Astrocyte (in vitro differentiated cells and primary cell): ENCODE measurements around the gene MYO15B. TPM values are rescaled to one million over a fixed set of nuclear protein-coding genes. Genes with fewer than 3 reads are reported as not detected.
A peak's percentile ranks its signal among the peaks of the same experiment; 100 is the strongest.

ENCODE experiments used
- DNase-seq: peaks from one replicate; pipeline ENCODE4 v3.0.0-alpha.2; 2010; ENCODE audit warnings: low read depth
- FAIRE-seq: peaks from 2 replicates; lab custom pipeline; 2011; peaks lifted over from hg19 to GRCh38; lab: Jason Lieb, UNC
- H2AFZ ChIP-seq: 2 replicates; pipeline ENCODE4 v1.6.0; 2012; ENCODE audit warnings: low read depth, low read length, inconsistent platforms
- H3K27ac ChIP-seq: 2 replicates; pipeline ENCODE4 v1.5.1; 2011; ENCODE audit warnings: low read depth, low read length, inconsistent platforms
- H3K27me3 ChIP-seq: 2 replicates; pipeline ENCODE4 v1.6.0; 2011; ENCODE audit warnings: low read length, inconsistent platforms; ENCODE audit not compliant: insufficient read depth
- H3K36me3 ChIP-seq: 2 replicates; pipeline ENCODE4 v1.5.1; 2011; ENCODE audit warnings: low read length, inconsistent platforms; ENCODE audit not compliant: insufficient read depth
- H3K4me1 ChIP-seq: 2 replicates; pipeline ENCODE4 v1.5.1; 2011; ENCODE audit warnings: low read length, inconsistent platforms; ENCODE audit not compliant: insufficient read depth
- H3K4me2 ChIP-seq: 2 replicates; pipeline ENCODE4 v1.6.0; 2012; ENCODE audit warnings: low read length, inconsistent platforms
- H3K4me3 ChIP-seq: 2 replicates; pipeline ENCODE4 v1.5.1; 2011; ENCODE audit warnings: low read depth, mild to moderate bottlenecking, low read length, inconsistent platforms; ENCODE audit not compliant: insufficient read depth
- H3K79me2 ChIP-seq: 2 replicates; pipeline ENCODE4 v1.6.0; 2012; ENCODE audit warnings: mild to moderate bottlenecking, low read length, inconsistent platforms; ENCODE audit not compliant: insufficient read depth
- H3K9ac ChIP-seq: 2 replicates; pipeline ENCODE4 v1.6.0; 2012; ENCODE audit warnings: mild to moderate bottlenecking, low read length, inconsistent platforms
- H3K9me3 ChIP-seq: 2 replicates; pipeline ENCODE4 v1.5.1; 2012; ENCODE audit warnings: low read depth, mild to moderate bottlenecking, low read length, inconsistent platforms; ENCODE audit not compliant: insufficient read depth
- H4K20me1 ChIP-seq: 2 replicates; pipeline ENCODE4 v1.6.0; 2012; ENCODE audit warnings: low read length, inconsistent platforms; ENCODE audit not compliant: insufficient read depth
- H3K27ac Mint-ChIP-seq: one replicate; pipeline ENCODE4 v1.8.0; 2021; ENCODE audit warnings: mild to moderate bottlenecking, mixed read lengths; ENCODE audit not compliant: unreplicated experiment
- H3K27me3 Mint-ChIP-seq: one replicate; pipeline ENCODE4 v1.8.0; 2021; ENCODE audit warnings: low read depth, mixed read lengths; ENCODE audit not compliant: unreplicated experiment
- H3K36me3 Mint-ChIP-seq: one replicate; pipeline ENCODE4 v1.8.0; 2021; ENCODE audit warnings: low read depth, mixed read lengths; ENCODE audit not compliant: unreplicated experiment
- H3K4me1 Mint-ChIP-seq: one replicate; pipeline ENCODE4 v1.8.0; 2021; ENCODE audit warnings: low read depth, mixed read lengths; ENCODE audit not compliant: unreplicated experiment
- H3K4me3 Mint-ChIP-seq: one replicate; pipeline ENCODE4 v1.8.0; 2021; ENCODE audit warnings: mild to moderate bottlenecking, moderate library complexity, mixed read lengths; ENCODE audit not compliant: unreplicated experiment
- H3K9me3 Mint-ChIP-seq: one replicate; pipeline ENCODE4 v1.8.0; 2021; ENCODE audit warnings: mild to moderate bottlenecking, mixed read lengths; ENCODE audit not compliant: unreplicated experiment
- EZH2 ChIP-seq: IDR thresholded peaks from 2 replicates; pipeline ENCODE4 v1.6.1; 2012; ENCODE audit warnings: mild to moderate bottlenecking, low read length, inconsistent platforms; ENCODE audit not compliant: insufficient read depth
- total RNA-seq: library from RNA; stranded (reverse); gene quantifications from 2 replicates; pipeline ENCODE4 v1.2.1, GENCODE V29; 2021
- TF ChIP-seq, protein P1 (sequence below): IDR thresholded peaks from 2 replicates; pipeline ENCODE4 v1.5.1; 2011; ENCODE audit warnings: low read depth, mild to moderate bottlenecking, inconsistent platforms, low read length, moderate library complexity; ENCODE audit not compliant: insufficient read depth

The MYO15B gene
- total RNA-seq, 1 donor from 2014 or later, result 3.5 TPM

DNA sequence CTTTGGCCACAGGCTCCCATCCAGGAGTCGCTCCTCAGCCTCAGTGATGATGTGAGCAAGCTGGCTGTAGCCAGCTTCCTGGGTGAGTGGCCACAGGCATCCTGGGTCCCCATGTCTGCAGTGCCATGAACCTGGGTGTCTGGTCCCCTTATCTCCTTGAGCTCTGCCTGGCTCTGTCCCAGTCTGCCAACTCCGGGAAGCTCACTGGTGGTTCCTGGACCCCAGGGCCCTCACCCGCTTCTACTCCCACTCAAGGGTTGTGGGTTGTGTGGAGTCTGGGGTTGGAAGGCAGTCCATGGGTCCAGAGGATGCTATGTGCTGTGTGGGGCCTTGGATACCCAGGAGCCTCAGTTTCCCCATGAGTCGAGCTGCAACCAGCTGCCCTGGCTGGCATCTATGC lies 33.9 kb downstream of the MYO15B start:
- H3K9ac ChIP-seq, result no peak overlapping the region
- Mint-ChIP-seq H3K27ac (no peak overlapping the region), H3K9me3 (no peaks in the 10 kb centered on the region), H3K27me3 (peaks cover 22% of the 10 kb centered on the region), H3K4me3 (no peak overlapping the region), H3K36me3 (peaks cover 3% of the 10 kb centered on the region), H3K4me1 (peaks cover 11% of the 10 kb centered on the region)
- TF ChIP-seq, protein P1, sequence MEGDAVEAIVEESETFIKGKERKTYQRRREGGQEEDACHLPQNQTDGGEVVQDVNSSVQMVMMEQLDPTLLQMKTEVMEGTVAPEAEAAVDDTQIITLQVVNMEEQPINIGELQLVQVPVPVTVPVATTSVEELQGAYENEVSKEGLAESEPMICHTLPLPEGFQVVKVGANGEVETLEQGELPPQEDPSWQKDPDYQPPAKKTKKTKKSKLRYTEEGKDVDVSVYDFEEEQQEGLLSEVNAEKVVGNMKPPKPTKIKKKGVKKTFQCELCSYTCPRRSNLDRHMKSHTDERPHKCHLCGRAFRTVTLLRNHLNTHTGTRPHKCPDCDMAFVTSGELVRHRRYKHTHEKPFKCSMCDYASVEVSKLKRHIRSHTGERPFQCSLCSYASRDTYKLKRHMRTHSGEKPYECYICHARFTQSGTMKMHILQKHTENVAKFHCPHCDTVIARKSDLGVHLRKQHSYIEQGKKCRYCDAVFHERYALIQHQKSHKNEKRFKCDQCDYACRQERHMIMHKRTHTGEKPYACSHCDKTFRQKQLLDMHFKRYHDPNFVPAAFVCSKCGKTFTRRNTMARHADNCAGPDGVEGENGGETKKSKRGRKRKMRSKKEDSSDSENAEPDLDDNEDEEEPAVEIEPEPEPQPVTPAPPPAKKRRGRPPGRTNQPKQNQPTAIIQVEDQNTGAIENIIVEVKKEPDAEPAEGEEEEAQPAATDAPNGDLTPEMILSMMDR, result no peak
- no peak for TF ChIP-seq EZH2
- FAIRE-seq (no peak), DNase-seq (no peak)
- H3K79me2 ChIP-seq, result no peaks in the 10 kb centered on the region
- no peak overlapping the region for H3K4me3 ChIP-seq
- no peaks in the 10 kb centered on the region for H3K4me1 ChIP-seq
- no peaks in the 10 kb centered on the region for H3K27me3 ChIP-seq
- no peak overlapping the region for H2AFZ ChIP-seq
- no peaks in the 10 kb centered on the region for H3K36me3 ChIP-seq
- no peak overlapping the region for H3K27ac ChIP-seq
- no peaks in the 10 kb centered on the region for H3K9me3 ChIP-seq
- no peak overlapping the region for H3K4me2 ChIP-seq
- H4K20me1 ChIP-seq, result peaks cover 5% of the 10 kb centered on the region

- no peaks in the 10 kb centered on the region for H3K79me2 ChIP-seq
- no peak overlapping the region for H3K9ac ChIP-seq
- H2AFZ ChIP-seq, result no peak overlapping the region
- H4K20me1 ChIP-seq, result peaks cover 5% of the 10 kb centered on the region
- H3K4me3 ChIP-seq, result no peak overlapping the region
- no peak for FAIRE-seq
- Mint-ChIP-seq H3K4me3 (no peak overlapping the region), H3K27ac (peak overlapping the region; percentile 69), H3K36me3 (peaks cover 3% of the 10 kb centered on the region), H3K4me1 (peaks cover 11% of the 10 kb centered on the region), H3K9me3 (no peaks in the 10 kb centered on the region), H3K27me3 (peaks cover 22% of the 10 kb centered on the region)
- TF ChIP-seq, protein P1, result no peak
- no peak for TF ChIP-seq EZH2
- H3K36me3 ChIP-seq, result no peaks in the 10 kb centered on the region
- no peak overlapping the region for H3K4me2 ChIP-seq
- no peaks in the 10 kb centered on the region for H3K4me1 ChIP-seq
- no peak for DNase-seq
- H3K27ac ChIP-seq, result no peak overlapping the region
- H3K9me3 ChIP-seq, result no peaks in the 10 kb centered on the region
- no peaks in the 10 kb centered on the region for H3K27me3 ChIP-seq
Observed at GRCh38 chr17:75622076-75622475, 34.5 kb downstream of the MYO15B start.

- H2AFZ ChIP-seq, result no peak overlapping the region
- H3K4me1 ChIP-seq, result no peaks in the 10 kb centered on the region
- H3K4me2 ChIP-seq, result no peak overlapping the region
- H4K20me1 ChIP-seq, result peaks cover 5% of the 10 kb centered on the region
- no peaks in the 10 kb centered on the region for H3K9me3 ChIP-seq
- Mint-ChIP-seq H3K4me3 (peak overlapping the region; percentile 32), H3K27me3 (peaks cover 20% of the 10 kb centered on the region), H3K4me1 (peaks cover 11% of the 10 kb centered on the region), H3K9me3 (no peaks in the 10 kb centered on the region), H3K36me3 (peaks cover 3% of the 10 kb centered on the region), H3K27ac (peak overlapping the region; percentile 85)
- FAIRE-seq (no peak), DNase-seq (no peak)
- H3K4me3 ChIP-seq, result no peak overlapping the region
- no peak overlapping the region for H3K9ac ChIP-seq
- H3K79me2 ChIP-seq, result no peaks in the 10 kb centered on the region
- H3K27ac ChIP-seq, result no peak overlapping the region
- H3K27me3 ChIP-seq, result no peaks in the 10 kb centered on the region
- H3K36me3 ChIP-seq, result no peaks in the 10 kb centered on the region
- no peak for TF ChIP-seq EZH2
- TF ChIP-seq, protein P1, result no peak
Observed at GRCh38 chr17:75622771-75623273, 35.2 kb downstream of the MYO15B start.
